NCI-H2196 (cell line): ENCODE results near the gene ANKFN1.

Experiments
- DNase-seq: peaks from one replicate; lab custom pipeline; 2025; ENCODE audit not compliant: unreplicated experiment; lab: John Stamatoyannopoulos, UW

The ANKFN1 gene

DNA sequence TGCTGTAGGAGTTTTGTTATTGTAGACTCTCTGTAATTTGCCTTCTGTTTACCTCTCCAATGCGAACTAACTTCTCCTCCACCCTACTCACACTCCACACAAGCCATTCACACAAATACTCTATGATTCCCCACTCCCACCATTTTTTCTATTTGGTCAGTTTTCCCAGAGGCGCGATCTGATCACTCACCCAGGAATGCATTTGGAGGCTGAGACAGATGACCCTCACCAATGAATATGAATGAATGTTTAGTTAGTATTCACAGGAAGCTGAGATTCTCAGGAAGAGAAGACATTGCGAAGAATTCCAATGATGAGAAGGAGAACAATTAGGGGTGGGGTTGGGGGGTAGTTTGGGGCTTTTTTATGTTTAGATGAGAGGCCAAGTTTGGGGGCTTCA is 10.5 kb upstream of the ANKFN1 start:
- DNase-seq: no peak

DNA sequence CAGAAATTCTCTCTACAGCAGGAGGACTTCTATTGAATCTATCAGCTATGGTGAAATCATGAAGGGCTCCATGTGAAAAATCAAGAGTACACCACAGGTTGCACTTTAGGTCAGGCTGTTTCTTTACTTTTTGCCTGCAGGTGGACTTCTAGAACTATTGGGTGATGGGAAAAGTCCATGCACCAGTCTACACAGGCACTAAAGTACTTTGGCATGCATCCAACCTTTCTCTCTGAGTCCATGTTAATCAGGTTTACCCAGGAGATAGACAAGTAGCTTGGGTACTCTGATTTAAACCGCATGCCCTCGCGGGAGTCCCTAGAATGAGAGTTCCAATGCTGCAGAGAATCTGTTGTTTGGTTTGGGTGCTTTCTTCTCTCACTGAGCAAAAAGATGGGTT is 9.1 kb upstream of the ANKFN1 start:
- DNase-seq: no peak

DNA sequence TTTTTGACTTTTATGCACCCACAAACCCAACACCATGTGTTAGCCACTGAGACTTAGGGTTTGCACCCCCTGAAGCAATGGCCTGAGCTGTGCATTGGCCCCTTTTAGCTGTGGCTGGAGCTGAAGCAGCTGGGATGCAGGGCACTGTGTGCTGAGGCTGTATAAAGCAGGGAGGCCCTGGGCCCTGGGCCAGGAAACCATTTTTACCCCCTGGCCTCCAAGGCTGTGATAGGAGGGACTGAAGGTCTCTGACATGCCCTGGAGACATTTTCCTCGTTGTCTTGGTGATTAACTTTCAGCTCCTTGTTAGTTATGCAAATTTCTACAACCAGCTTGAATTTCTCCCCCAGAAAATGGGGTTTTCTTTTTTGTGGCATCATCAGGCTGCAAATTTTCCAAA is 6.7 kb upstream of the ANKFN1 start:
- no peak for DNase-seq

DNA sequence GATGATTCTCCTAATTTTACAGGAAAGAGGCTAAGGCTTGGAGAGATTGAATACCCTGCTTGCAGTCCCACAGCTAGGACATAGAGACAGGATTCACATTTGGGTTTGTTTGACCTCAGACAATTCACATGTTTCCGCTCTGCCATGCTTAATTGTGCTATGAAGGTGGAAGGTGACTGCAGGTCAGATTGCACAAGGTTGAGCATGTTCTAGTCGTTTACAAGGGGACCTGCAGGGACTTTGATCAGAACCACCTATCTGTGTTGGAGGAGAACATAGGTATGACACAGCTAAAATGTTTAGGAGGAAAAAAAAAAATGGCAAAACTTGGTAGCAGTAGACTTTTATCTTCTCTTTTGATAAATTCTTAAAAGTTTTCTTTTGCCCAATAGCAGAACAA is 4.9 kb upstream of the ANKFN1 start:
- DNase-seq: no peak

DNA sequence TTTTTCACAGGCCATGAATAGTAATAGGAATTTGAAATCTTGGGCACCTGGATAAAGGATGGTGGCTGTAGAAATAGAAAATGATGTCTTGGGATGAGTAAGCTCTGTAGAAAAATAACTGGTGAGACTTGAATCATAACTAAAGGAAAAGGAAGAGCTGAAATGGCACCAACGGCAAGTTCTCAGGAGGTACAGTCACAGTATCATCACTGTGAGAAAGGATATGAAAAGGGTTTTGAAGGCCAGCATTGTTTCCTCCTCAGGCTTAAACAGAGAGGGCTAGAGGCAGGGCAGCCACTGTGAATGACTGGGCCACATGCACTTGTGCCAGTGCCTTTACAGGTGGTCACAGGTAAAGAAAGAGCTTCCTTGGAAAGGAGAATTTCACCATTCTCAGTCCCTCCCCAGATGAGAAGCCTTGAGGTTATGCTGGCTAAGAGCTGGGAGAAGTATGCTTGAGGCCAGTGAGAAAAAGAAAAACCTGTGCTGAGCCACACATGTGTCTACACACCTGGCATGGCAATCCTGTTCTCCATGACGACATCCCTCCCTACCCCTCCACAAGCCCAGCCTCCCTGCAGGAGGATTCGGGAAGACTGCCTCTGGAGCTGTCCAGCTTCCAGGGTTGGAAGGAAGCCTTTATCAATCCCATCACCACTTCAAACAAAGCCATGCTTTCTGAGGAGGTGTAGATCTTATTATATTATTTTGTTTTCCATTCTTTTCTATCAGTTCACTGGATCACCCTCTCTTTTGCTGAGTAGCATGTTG is 3.8 kb upstream of the ANKFN1 start:
- no peak for DNase-seq

DNA sequence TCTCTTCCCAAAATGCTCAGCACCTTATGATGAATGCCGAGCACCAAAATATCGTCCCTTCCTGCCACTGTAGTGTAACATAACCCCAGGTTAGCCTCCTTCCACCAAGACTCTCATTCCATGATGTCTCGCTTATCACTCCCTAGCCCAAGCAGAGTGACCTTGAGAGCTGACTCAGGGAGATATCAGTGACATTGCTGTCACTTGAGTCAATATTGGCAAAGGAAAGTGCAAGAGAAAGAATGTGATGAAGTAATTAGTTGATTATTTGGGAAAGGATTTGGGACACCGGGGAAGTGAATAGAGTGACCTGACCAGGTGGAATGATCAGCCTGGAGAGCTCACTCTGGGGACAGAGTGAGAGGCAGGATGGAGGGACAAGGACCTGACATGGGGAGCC is 2.6 kb upstream of the ANKFN1 start:
- DNase-seq: no peak

DNA sequence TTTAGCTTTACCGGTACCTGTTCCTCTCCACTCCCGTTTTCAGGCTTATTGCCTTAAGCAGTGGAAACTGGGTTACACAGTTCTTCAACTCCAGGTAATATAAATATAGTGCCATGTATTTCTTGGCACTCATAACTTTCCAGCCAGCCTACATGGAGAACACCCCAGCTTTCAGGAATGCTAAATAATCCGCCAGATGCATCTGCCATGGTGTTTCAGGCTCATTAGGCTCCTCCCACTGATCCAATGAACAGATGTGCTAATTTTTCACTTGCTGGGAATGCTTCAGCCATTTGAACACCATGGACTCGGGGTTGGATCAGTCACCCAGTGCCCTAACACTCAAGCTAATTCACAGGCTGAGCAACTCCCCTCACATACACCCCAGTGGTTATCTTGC is 4.6 kb downstream of the ANKFN1 start:
- DNase-seq: no peak

DNA sequence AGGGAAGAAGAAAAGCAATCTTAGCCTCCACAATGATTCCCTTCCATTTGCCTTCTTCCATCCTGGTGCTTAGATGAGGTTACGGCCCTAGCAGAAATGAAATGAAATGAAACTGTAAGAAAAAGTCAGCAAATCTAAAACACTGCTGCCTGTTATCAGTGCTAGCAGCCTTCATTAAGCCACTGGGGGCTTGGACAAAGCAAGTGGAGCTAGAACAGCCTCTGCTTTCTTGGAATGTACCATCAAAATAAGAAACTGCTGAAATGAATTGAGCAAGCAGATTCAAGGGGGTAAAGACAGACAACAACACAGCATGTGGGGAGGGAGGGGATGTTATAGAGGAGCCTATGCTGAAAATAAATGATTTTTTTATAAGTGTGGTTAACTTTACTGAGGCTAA is 5.1 kb downstream of the ANKFN1 start:
- DNase-seq: no peak

DNA sequence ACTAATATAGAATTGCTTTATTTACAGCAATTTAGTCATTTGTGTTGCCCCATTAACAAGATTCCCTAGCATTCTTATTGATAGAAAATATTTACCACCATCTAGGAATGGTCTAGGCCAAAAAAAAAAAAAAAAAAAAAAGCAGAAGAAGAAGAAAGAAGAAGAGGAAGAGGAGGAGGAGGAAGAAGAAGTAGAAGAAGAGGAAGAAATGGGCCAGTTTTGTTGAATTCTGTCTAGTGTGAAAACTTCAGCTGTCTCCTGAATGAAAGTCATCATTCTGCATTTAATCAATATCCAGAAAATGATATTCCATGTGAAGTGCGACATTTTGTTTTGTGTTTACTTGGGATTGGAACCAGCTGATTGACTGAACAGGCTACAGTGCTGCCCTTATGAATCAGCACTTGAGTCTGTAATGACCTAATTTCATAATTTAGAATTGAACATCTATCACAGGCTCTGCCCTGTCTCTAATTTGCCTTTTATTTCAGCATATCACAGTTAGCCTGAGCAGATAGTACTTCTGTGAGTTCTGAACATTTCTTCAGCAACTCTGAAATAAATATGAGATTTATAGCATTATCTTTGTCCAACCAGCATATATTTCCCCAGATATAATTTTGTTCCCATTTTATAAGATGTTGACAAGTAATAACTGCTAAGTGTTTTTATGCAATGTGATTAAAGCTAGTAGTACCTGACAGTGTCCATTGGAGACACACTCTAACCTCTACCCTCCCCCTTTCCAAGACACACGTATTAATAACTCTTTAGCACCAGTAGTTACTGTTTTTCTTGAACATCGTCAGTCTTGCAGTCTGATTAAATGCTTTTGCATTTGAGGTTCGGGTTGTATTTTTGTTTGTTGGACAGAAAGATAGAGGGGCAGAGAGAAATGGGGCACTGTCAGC is 5.9 kb downstream of the ANKFN1 start:
- DNase-seq: no peak

DNA sequence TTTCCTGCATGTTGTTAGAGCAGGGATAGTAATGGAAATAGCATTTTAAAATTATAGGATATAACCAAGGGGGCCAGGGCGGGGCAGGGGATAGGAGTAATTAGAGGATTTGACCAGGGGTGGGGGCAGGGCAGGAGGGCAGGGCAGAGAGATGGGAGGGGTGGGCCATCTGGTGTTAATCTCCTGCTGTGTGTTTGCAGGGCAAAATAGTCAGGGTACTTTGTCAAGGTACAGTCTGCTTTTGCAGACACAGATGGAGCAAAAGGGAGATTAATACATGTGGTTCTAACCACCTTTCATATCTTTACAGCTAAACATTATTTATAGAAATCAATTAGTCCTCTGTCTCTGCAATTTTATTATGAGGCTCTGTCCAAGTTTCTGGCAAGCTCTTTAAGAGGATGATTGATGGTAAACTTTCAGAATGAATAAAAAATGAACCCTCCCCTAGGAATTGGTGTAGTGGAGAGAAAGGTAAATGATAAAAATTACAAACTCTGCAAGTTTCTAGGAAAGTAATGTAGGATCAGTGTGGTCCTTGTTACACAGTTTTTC is 6.6 kb downstream of the ANKFN1 start:
- no peak for DNase-seq

DNA sequence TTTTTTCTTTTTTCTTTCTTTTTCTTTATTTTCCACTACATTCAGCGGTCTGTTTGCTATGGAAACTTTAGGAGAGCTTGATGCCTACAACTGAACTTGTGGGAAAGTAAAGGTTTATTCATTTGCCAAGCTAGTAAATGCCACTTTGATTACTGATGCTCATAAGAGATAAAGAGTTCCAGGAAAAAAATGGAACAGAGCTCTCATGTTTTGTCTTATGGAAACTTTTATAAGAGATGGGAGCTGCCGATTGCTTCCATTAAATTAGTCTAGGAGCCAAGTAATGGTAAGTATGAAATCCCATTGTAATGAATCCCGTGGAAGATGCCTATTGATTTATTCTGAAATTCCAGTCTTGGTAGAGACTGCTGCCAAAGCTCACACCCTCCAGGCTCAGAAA is 7.1 kb downstream of the ANKFN1 start:
- no peak for DNase-seq

DNA sequence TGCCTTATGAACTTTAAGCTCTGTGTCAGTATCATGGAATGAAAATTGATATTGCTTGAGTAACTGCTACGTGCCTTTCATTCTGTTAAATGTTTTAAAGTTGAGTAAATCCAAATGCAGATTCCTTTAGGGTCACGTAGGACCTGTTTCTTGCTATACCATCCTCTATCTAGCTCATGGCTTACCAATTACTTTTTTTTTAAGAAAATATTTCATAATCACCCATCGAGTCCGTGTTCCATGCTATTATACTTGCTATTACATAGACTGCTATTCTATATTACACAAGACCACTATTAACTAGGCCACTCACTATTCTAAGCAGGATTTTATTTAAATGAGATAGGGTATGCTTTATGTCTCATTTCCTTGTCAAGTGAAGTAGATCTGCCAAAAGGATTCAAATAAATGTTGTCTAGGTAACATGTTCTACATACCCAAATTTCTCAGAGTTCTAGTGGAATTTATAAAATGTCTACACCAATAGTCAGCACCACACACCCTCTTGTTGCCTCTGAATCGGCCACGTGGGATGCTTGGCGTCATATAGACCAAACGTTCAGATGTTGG is 11.9 kb downstream of the ANKFN1 start:
- no peak for DNase-seq

DNA sequence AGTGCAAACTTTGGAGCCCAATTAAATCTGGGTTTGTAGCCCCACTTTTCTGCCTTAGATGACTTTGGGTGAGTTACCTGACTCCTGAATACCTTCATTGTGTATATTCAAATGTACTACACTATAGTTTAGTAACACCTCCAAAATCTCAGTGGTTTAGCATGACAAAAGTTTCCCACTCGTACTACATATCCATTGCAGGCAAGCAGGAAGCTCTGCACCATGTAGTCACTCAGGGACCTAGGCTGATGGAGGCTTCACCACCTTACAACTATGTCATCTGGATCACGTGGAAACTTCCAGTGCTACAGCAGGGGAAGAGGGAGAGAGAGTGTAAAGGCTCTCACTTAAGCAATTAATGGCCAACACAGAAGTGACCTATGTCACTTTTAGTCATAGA is 14.2 kb downstream of the ANKFN1 start:
- DNase-seq: no peak

DNA sequence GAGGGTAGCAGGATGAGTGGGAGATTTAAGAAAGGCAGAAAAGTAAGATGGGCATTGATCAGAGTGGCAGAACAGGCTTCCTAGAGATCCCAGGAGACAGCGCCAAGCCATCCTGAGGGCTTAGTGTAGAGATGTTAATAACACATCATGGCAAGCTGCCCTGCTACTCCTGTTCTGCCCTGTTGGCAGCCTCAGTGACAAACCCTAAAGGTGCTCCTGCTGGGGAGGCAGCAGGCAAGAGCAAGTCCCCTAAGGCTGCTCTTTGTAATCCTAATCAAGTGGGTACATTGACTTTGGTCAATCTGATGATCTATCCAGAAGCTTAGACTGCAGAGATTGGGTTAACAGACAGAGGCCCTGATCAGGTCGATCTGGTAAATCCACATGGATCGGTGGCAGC is 16.3 kb downstream of the ANKFN1 start:
- DNase-seq: no peak

DNA sequence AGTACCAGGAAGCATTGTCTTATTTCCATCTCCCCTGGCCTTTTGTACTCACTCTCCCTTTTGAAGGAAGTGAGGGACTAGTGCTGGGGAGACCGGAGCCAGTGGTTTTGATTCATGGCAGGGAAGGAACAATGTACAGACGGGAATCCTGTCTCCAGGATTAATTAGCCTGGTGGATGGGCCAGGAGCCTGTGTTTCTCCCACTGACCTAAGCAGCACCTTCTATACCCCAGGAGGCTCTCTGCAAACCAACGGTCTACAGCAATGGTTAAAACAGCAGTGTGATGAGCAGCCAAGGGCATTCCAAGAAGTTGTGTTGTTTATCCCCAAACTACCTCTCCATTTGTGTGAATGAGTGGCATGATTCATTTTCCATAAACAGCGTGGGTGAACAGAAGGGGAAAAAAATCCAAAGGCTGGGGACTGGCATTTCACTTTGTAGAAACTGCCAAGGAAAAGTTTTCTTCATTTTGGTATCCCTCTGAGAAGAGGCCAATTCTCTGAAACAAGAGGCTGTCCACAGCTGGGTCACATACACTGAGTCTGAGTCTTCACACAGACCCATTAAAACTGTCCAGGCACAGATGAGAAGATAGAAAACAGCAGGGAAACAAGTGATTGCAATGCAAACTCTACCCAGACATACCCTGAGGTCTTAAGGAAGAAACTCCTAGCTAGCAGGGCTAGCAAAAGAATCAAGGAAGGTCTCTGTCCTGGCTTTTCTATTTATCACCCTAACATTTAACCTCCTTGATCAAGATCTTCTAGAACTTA is 18.1 kb downstream of the ANKFN1 start:
- DNase-seq: no peak

DNA sequence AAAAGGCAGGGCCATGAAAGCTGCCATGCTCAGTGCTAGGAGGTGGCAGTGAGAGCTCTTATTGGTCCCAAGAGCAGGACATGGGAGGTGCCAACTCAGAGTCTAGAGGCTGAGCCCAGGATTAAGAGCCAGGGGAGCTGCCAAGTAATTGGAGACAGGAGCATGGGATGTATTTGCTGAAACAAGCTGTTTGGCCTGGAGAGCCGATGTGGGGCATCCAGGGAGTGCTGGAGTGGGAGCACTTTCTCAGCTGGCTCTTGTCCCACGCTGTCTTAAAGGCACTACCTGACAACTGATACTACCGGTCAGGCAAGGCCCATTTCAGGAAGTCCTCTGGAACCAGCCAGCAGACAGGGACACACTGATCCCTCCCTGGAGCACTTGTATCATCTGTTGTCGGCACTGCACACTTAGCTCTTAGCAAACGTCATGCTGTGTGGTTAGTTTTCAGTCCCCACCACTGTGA is 19.3 kb downstream of the ANKFN1 start:
- peak; percentile 4 for DNase-seq

DNA sequence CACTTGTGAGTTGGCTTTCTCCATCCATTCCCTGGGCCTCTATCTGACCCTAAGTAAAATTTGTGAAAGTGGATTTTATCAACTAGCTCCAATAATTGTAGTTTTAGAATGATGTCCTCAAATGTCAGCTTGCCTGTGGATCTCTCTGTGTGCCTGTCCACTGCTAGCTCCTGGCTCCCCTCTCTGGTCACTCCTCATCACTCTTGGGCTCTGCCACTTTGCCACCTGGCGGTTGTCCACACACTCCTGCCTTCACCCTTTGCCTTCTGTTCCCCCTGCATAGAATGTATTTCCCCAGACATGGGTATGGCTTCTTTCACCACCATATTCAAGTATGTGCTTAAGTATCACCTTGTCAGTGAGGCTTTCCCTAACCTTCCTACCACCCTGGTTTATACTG is 19.8 kb downstream of the ANKFN1 start:
- no peak for DNase-seq

DNA sequence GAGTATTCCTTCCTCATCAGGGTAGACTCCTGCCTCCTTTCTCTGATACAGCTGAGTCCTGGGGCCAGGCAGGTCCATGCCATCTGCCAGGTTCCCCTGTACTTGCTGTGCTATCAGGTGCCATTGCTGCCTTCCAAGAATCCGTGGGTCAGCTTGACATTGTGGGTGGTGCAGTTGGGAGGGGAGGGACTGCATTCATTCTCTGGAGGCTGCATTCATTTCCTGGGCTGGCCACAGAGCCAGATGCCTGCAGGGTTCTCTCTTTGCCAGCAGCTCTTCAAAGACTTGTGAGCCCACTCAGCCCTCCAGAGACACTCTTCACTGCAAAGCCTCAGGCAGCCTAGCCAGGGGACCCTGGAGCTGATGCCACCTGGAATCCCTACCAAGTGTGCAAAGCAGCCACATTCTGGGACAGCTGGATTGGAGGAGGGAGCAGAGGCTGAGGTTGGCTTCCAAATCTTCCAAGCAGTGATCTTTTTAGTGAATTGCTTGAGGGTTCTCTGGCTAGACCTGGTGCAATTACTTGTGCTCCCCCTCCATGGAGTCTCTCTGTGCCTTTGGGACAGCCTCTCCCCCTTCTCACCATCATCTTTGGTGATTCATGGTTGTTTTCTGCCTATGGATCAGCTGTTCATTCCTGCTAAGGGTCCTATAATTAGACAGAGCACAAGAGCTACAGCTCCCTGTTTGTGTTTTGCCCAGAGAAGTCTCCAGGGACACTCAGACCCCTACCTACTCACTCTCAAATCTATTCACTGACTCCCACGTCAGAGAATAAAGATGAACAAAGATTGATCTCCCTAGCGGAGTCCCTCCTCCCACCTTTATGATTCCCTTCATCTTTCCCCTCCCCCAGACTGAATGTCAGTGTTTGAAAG is 20.9 kb downstream of the ANKFN1 start:
- DNase-seq: no peak

DNA sequence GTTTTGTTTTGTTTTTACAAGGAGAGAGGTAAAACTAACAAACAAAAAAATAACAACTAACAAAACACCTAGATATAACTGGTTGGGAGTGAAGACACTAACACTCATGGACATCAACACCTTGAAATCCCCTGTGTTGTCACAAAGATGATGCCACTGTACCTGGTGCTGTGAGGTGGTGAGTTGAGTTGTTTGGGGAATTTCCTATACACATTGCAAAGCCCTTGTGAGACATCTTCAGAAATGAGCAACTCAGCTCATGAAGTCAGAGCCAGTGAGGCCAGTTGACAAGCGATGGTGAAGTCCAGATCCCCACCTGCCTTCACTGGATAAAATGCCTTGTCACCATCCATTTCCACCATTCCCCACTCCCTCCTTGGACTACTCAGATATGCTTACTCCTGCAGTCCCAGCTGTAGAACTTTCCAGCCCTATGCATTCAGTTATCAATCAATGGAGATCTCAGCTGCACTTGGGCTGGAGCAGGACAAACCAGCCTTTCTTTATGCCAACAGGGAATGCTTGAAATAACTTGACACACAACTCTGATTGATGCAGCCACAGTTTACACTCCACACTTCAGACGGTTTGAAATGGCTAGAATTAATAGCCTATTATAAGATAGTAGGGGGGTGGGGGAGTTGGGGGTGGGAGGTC is 22.2 kb downstream of the ANKFN1 start:
- no peak for DNase-seq
